Measurements from ENCODE around the gene EFCAB3.
"Not testable (repeated sequence)": the region's sequence is repeated elsewhere in the genome, so short reads cannot be mapped to it uniquely, and the experiment has no call there.

EFCAB3 gene

GRCh38 chr17:62465271-62465670 lies 84.9 kb downstream of the EFCAB3 start:
- not testable (repeated sequence) for DNase-seq

Data from CD4-positive, alpha-beta T cell treated with Interleukin-17A for 4 hours (primary cell).